ENCODE results near the gene TARP.
"Not testable (repeated sequence)": the region's sequence is repeated elsewhere in the genome, so short reads cannot be mapped to it uniquely, and the experiment has no call there.

TARP gene

DNA sequence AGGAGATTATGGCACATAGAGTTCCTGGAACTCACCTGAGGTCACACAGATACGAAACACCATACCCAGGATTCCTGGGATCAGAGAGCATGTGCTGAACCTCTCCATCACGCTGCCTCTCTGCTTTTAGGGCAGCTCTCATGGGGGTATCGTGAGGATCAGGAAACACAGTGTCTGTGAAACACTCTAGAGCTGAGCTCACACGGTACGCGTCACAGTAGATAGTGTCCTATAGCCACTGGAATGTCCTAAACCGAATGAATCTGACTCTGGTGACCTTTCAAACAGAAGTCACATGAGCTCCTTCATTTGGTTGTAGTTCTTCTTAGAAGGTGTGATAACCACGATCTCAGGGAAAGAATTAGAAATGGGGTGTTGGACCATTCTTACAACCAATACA lies 14.3 kb downstream of the TARP start:
- not testable (repeated sequence) for DNase-seq

DNA sequence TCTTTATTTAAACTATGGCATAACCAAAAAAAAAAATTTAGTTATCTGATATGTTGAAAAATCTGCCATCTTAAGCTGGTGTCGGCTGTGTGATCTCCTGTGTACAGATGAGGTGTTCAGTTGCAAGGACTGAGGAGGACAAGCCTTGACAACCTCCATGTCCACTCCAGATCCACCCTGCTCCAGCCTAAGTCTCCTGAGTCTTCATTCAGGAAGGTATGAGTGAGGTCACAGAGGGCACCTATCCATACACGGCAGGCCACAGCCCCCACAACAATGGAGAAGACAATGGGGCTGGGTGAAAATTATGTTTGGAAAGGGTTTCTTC lies 16.1 kb downstream of the TARP start:
- no peak for DNase-seq

- DNase-seq = not testable (repeated sequence)
Observed at GRCh38 chr7:38249849-38250248, 23.6 kb downstream of the TARP start.

GRCh38 chr7:38248069-38248567 lies 25.3 kb downstream of the TARP start:
- DNase-seq = no peak

DNA sequence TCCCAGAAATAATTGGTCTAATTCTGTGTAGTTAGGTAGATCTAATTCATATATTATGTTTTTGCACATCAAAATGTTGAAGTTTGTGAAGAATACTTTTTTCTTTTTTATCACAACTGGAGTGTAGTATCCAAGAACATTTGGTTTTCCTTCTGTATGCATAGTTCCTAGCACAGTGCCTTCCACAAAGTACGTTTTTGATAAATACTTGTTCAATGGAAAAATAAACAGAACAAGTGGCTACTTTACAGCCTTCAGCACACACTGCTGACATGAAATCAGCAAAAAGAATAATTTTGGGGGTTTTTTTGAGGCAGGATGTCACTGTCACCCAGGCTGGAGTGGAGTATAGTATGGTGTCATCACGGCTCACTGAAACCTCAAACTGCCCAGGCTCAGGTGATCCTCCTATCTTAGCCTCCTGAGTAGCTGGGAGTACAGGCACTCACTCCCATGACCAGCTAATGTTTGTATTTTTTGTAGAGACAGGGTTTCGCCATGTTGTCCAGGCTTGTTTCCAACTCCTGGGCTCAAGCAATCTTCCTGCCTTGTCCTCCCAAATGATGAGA lies 27.9 kb downstream of the TARP start:
- DNase-seq = no peak

DNA sequence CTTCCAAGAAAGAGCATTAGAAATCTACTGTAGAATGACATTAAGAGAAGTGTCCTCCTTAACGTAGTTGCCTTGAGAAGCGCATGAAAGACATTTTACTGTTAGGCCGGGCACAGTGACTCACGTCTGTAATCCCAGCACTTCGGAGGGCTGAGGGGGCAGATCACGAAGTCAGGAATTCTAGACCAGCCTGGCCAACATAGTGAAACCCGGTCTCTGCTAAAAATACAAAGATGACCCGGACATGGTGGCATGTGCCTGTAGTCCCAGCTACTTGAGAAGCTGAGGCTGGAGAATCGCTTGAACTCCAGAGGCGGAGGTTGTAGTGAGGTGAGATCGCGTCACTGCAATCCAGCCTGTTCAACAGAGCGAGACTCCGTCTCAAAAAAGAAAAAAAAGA lies 28.9 kb downstream of the TARP start:
- DNase-seq = no peak

GRCh38 chr7:38243345-38243744 lies 30.1 kb downstream of the TARP start:
- DNase-seq = not testable (repeated sequence)

DNA sequence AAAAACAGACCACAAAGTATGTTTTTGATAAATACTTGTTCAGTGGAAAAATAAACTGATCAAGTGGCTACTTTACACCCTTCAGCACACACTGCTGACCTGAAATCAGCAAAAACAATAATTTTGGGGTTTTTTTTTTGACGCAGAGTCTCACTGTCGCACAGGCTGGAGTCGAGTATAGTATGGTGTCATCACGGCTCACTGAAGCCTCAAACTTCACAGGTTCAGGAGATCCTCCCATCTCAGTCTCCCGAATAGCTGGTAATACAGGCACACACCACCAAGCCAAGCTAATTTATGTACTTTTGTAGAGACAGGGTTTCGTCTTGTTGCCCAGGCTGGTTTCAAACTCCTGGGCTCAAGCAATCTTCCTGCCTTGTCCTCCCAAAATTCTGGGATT lies 30.6 kb downstream of the TARP start:
- no peak for DNase-seq

- DNase-seq = no peak
Observed at GRCh38 chr7:38241071-38241470, 32.4 kb downstream of the TARP start.

- DNase-seq = not testable (repeated sequence)
Observed at GRCh38 chr7:38239129-38239528, 34.3 kb downstream of the TARP start.

- no peak for DNase-seq
Observed at GRCh38 chr7:38235606-38236005, 37.8 kb downstream of the TARP start.

DNA sequence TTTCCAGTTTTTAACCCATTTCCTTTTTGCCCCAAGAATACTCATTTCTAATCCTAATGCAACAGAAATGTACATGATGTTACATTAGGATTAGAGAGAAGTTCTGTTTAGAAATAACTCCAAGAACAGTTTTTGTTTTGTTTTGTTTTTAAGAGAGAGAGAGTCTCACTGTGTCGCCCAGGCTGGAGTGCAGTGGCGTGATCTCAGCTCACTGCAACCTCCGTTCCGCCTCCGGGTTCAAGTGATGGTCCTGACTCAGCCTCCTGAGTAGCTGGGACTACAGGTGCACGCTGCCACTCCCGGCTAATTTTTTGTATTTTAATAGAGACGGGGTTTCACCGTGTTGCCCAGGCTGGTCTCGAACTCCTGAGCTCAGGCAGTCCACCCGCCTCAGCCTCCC lies 38.7 kb downstream of the TARP start:
- not testable (repeated sequence) for DNase-seq

- DNase-seq = no peak
Observed at GRCh38 chr7:38232502-38233366, 40.7 kb downstream of the TARP start.

GRCh38 chr7:38229884-38230642 lies 43.4 kb downstream of the TARP start:
- DNase-seq = no peak

DNA sequence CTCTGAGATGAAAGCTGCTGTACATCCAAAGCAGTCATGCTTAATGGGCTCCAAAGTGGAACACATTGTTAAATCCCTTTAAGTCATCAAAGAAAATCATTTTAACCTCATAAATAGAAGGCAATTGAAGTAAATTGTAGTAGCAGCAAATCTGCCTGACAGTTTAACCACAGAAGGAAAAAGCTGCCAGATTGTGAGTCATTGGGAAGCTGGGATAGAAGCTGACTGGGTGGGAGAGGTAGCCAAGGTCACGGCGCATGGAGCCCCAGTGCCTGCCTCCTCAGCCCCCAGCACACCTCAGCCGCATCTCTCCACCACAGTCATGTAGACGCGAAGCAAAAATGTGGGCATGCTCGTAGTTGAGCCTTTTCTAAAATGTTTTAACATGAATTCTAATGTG lies 44.0 kb downstream of the TARP start:
- no peak for DNase-seq

GRCh38 chr7:38224392-38224791 lies 49.0 kb downstream of the TARP start:
- DNase-seq = no peak

GRCh38 chr7:38223306-38223705 lies 50.1 kb downstream of the TARP start:
- DNase-seq = no peak

DNA sequence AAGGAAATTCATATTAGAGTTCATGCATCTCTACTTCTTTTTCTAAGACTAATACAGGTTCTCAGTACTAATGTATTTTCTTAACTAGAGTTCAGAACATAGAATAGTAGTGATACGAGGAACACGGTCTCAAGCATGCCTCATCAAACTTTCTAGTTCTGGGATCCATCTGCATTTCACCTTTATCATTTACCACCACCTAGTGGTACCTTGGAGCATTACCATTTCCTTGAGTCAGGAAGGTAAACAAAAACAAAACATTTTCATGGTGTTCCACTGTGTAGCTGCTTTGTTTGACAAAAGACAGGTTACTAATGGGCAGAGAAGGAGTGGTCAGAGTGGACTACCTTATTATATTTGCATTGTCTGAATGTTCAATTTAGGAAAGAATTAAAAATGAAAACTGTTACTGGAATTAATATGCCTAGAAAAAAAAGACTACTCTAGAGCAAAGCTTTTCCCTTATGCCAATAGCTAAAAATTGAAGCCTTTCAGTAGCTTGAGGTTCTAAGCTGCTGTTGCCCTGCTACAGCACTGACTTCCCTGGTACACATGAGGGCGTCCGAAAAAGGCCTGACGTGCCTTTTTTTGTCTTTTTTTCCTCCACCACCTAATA lies 50.8 kb downstream of the TARP start:
- peak; percentile 21 for DNase-seq

- no peak for DNase-seq
Observed at GRCh38 chr7:38220452-38220851, 53.0 kb downstream of the TARP start.

- no peak for DNase-seq
Observed at GRCh38 chr7:38217672-38218071, 55.8 kb downstream of the TARP start.

DNA sequence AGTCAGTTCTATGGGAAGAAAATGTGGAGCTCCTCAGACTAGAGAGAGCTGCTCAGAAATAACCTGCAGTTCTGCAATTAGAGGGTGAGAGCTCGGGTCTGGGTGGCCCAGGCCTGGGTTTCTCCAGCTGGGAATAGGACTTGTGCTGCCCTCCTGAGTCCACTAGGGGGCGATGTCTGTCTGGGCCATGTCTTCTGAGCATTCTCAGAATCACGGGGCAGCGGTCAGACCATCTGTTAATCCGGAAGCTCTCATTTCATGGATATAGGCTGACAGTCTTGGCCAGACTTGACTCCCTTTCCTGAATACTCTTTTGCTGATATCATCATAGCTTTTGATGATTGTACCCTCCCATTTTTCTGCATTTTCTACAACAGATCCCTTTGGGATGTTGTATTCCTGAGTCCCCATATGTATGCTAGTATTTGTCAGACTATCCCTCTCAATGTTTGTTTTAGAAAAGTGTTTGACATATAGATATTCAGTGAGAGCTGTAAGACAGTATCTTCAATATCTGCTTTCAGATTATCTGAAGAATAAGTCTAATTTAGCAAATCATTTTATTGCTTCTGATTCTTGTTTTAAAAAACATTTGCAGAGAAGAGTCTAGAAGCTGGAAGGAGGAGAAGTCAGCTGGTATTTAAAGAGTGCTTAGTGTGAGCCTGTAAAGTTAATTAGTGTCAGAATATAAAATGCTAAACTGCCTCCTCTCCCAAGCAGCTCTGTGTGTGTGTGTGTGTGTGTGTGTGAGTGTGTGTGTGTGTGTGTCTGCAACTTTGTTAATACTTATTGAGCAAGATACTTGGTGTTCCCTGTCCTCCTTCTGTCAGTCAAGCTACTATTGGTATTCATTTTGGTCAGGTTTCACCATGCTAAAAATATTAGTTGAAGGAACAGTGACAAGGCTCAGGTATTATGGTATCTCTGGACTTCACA lies 57.4 kb downstream of the TARP start:
- DNase-seq = peak; percentile 79

DNA sequence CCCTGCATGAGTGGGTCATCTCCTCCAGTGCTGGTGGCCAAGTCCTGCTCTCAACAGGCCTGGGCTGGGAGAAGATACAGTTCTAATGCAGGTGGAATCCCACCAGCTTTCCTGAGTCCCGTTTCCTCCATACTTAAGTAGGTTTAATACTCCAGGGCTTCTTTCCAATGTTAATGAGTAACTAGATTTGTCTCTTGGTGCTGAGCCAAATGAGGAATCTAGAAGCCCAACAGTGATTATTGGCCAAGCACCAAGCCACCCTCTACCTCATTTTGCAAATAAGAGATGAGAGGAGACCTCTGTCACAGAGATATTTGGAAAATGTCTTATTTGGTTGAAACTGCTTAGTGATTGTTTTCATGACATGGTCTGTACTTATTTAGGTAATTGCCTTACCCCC lies 58.3 kb downstream of the TARP start:
- no peak for DNase-seq
